CD4-positive, alpha-beta T cell treated with Interleukin-17A for 4 hours (primary cell): ENCODE results near the gene MAP4K5.

ENCODE experiments used
- DNase-seq: peaks from one replicate; pipeline ENCODE4 v3.0.0-alpha.2; 2020; ENCODE audit warnings: mixed read lengths

Gene MAP4K5

DNA sequence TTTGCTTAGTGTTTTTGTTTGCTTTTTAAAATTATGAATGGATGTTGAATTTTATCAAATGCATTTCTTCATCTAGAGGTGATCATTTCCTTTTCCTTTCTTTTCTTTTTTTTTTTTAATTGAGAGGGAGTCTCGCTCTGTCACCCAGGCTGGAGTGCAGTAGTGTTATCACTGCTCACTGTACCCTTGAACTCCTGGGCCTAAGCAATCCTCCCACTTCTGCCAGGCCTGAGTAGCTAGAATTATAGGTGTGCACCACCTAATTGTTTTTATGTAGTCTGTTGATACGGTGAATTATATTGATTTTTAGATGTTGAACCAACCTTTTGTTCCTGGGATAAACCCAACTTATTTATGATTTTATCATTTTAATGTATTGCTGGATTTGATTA lies 134.2 kb downstream of the MAP4K5 start:
- no peak for DNase-seq

DNA sequence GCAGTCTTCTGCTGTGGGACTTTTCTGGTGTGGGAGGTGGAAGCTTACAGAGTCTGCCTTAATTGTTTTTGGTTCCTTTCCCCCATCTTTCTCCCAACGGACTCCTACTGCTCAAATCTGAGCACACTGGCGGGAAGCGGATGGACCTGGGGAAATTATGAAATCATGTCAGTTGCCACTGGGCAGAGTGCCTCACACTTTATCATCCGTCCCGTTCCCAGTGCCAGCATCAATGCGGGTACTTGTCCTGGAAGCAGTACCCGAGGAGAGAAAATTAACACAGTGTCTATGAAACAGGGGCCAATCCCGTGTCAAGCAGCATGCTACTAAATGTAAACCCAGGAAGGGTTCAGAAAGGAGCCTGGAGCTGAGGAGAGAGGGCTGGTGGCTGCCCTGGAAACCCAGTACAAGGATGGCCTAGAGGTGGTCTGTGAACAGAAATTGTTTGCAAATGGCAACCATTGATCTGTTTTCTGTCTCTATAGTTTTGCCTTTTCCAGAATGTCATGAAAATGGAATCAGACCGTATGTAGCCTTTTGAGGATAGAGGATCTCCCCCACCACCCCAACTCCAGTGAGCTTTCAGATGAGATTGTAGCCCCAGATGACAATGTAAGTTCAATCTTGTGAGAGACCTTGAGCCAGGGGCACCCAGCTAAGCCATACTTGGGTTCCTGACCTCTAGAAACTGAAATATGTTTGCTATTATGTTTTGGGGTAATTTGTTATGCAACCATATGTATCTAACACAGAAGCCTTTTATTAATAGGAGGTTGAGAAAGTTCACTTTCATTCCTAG lies 134.8 kb downstream of the MAP4K5 start:
- no peak for DNase-seq

DNA sequence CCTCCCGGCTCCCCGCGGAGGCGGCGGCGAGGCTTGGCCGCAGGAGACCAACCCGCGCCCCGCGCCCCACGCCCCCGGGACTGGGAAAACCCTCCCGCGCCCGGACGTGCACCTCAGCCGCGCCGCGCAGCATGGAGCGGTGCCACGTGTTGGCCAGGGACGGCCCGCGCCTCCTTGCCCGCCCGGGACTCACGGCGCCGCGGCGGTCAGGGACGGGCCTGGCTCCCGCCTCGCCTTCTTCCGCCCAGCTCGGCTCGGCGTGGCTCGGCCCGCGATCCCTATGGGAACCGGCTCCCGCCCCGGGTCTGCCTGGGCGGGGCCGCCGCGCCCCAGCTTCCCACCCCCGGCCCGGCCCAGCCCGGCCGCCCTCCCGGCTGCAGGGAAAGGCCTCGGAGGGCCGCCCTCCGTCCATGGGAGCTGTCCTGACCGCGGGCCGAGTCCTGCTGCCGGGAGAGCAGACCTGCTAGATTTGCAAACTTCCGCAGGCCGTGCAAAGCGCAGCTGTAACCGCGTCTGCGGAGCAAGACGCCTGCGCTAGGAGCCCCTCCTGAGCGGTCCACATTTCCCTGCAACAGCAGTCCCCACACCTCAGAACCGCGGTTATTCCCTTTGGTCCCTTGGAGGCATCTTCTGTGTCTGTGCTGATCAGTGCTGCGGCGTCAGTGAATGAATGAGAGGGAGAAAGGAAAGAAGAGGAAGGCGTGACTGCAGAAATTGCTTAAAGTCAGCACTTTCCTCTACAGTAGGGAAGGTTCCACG lies 135.6 kb downstream of the MAP4K5 start, which contains the start of gene CDKL1:
Gene CDKL1, minus strand, starts transcription at position 251 of the 759 bp plus-strand sequence. CDS start 1,013 bp downstream, outside the sequence.
- DNase-seq = peak; percentile 50

DNA sequence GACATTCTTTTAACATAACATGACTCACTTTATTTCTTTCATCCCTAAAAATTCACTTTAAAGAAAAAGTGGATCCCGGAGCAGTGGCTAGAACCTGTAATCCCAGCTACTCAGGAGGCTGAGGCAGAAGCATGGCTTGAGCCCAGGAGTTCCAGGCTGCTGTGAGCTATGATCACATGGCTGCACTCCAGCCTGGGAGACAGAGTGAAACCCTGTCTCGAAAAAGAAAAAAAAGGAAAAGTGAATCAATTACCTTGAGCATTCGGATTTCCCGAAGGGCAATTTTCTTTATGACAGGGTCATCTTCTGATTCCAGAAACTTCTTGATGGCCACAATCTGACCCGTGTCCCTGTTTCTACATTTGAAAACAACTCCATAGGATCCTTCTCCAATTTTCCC lies 136.9 kb downstream of the MAP4K5 start:
- no peak for DNase-seq

DNA sequence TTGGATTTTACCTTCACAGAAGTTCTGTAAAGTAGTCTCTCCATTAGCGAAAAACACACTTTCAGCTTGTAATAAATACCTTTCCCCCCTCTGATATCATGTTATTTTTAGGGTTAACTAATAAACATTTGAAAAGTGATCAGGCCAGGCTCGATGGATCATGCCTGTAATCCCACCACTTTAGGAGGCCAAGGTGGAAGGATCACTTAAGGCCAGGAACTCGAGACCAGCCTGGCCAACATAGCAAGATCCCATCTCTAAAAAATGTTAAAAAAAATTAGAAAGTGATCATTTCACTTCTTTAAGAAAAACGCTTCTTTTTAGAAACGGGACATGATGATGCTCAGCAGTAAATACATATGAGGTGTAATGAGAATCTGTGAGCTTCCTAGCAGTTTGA lies 137.7 kb downstream of the MAP4K5 start:
- DNase-seq = no peak

DNA sequence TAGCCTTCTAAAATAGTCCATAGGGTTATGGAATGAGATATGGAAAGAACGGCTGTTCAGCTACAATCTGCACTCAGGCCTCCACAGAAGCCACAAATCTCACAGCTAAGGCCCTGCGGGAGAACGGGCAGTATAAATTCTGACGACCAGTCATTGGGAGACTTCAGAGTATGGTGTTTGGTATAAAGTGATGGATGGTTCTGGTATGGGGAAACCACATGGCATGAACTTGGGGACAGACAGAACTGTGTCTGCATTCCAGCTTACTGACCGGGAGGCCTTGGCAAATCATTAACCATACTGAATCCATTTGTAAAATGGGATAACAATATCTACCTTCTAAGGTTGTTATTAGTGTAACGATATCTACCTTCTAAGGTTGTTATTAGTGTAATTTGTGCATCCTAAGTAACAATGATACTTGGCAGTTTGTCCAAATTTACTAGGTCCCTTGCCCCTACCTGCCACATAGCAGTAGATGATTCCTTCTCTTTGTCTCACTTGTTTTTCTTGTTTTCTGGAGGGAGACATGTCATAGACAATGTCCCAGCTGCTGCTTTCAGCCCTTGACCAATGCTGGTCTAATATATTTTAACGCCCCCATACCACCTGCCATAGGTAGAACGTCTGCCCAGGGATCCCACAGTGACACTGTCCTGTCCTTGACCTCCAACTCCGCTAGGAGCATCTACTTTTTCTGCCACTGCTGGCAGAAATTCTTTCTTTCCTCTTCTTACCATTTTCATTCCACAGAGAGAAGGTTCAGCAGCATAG lies 142.5 kb downstream of the MAP4K5 start:
- no peak for DNase-seq

DNA sequence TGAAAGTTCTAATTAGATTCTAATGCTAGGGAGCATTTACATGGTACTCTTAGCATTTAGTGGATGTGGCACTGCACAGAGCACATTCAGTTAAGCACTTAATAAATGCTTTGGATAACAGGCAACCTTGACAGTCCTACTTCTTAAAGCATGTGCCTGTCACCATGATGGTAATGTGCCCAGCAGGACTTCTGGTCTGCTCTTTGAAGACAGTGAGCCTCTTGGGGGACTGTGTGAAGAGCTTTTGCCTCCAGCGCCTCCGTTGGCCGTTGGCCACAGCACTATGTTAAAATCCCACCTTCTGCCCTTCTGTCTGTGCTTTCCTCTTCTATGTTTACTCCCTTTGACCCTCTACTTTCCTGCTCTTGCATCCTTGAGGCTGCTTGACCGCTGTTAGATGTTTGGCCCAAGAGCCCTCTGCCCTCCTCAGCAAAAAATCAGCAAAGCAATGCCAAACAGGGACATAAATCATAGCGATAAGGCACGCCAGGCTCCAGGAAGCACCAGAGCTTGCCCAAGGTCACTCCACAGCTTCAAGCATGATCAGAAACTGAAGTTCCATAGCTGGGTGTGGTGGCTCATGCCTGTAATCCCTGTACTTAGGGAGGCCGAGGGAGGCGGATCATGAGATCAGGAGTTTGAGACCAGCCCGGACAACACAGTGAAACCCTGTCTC lies 144.0 kb downstream of the MAP4K5 start:
- DNase-seq = no peak

DNA sequence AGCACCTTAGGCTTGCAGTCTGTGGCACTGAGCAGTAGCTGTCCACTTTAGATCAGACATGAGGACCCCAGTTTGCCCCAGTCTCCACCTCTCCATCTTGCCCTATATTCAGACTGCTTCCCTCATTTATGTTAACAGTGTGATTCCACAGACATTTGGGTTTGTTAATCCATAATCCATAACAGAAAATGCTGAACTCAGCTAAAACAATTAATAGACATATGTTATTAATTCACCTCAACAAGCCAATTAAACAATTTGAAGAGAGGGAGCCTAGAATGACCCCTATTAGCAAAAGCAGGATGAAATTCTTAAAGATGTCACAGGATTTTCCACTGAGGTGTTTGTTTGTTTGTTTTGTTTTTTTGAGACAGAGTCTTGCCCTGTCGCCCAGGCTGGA lies 144.8 kb downstream of the MAP4K5 start:
- DNase-seq = no peak

DNA sequence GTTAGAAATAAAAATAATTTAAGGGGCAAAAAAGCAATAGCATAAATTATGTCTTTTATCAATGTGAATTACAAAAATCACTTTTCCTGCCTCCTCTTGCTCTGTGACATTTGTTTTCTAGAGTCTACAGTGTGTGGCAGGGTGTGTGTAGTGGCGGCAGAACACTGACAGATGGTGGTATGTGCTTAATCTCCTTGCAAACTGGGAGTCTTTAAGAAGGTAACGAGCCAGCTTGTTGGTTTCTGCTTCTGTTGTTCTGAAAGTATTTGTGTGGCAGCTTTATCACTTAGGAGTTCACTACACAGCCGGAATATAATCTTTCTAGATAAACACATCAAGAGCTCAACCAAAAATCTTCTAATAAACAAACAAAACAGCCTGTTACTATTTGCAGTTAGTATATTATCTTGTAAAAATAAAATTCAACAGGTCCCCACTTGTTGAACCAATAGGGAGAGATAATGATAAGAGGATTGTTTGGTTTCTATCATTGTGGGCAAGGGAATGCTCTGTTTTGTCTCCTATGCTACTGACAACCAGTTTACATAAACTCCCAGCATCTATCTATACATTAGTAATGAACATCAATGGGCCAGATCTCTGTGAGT lies 148.6 kb downstream of the MAP4K5 start:
- DNase-seq = no peak

DNA sequence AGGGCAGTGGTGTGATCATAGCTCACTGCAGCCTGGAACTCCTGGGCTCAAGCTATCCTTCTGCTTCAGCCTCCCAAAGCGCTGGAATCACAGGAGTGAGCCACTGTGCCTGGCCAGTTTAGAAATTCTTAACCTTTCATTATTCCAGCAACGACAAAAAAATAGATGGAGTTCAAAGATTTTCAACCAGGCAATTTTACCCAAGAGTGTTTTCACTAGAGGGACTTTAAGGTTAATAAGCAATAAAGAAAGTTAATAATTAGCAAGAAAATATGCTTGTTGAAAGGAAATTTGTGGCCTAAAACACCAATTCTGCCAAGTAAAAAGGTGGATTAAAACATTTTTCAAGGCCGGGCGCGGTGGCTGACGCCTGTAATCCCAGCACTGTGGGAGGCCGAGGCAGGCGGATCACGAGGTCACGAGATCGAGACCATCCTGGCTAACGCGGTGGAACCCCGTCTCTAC lies 150.5 kb downstream of the MAP4K5 start:
- DNase-seq = no peak

DNA sequence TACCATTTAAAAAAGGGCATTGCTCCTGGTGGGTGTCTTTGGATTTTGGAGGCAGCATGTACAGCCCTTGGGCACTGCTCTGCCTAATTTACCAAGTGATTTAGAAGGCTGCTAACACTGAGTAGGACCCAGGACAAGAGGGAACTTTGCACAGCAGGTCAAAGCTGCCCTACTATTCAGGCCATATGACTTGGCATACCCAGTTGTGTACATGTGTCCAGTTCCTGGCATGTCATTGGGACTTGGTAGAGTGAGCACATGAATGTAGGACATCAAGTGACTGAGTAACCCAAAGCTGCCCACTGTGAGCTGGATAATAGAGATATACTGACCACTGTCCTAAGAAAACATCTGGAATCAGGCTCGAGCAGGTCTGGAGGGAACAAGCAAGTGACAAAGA lies 151.4 kb downstream of the MAP4K5 start:
- DNase-seq = no peak

DNA sequence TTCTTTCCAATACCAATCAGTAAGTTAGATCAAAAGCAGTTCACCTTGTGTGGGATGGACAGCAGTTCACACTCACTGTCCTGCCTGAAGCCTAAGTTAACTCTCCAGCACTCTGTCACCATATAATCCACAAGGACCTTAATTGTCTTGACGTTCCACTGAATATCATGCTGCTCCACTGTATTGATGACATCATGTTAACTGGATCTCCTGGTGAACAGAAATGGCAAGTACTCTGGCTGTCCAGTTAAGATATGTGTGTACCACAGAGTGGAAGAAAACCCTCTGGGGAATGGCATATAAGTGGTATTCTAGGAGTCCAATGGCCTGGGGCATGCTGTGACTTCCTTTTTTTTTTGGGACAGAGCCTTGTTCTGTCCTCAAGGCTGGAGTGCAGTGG lies 151.9 kb downstream of the MAP4K5 start:
- no peak for DNase-seq

DNA sequence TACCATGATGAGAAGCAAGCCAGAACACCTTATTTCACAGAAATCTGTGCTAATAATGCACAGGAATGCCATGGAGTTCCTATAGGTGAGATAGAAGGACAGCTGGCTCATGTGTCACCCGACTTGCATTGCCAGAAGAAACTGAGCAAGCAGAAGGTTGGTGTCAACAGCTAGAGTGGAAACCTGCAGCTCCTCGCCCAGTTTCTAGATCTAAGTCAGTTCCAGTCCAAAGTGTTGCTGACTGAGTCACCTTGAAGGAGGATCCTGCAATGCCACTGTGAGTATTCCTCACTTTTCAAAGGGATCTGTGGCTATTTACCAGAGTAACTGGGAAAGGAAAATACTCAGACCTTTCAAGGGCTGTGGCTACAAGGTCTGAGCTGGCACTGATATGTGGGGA lies 152.8 kb downstream of the MAP4K5 start:
- no peak for DNase-seq

DNA sequence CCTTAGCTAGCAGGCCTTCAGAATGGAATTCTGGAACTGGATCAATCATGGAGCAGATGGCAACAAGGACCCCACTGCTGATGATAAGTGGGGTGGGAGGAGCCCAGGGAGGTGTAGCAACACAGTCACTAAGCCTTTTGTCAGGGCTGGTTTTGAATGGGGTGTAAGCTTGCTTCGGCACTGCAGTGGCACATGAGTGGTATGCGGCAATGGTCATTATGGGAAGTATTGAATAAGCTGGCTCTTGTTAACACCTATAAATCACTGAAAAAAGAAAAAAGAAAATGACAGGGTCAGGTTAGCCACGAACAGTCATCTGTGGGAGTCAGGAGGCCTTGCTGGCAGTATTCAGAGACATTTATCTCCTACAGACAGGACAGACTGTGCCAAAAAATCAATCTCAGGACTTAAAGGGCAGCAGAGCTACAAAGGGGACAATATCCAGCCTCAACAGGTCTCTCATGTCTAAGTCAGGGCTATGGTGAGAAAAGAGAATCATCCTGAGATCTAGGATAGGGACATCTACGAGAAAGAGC lies 154.8 kb downstream of the MAP4K5 start:
- no peak for DNase-seq

DNA sequence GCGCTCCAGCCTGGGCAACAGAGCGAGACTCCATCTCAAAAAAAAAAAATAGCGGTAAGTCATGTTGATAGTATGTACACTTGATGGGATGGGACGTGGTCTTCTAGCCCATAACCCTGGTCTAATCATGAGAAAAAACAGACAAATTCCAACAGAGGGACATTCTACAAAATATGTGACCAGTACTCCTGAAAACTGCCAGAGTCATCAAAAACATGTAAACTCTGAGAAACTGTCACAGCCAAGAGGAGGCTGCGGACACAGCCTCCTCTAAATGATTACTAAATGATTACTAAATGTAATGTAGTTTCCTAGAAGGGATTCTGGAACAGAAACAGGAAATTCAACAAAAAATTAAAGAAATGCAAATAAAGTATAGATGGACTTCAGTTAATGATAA lies 156.6 kb downstream of the MAP4K5 start:
- DNase-seq = no peak

DNA sequence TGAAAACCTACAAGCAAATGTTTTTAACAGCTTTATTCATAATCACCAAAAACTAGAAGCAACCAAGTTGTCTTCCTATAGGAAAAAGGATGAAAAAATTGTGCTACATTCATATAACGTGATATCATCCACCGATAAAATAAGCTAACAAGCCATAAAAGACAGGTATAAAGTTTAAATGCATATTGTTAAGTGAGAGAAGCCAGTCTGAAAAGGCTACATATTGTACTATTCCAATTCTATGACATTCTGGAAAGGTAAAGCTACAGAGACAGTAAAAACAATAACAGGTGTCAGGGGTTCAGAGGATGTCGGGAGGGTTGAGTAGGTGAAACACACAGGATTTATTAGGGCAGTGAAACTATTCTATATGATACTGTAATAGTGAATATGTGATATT lies 158.4 kb downstream of the MAP4K5 start:
- DNase-seq = no peak

DNA sequence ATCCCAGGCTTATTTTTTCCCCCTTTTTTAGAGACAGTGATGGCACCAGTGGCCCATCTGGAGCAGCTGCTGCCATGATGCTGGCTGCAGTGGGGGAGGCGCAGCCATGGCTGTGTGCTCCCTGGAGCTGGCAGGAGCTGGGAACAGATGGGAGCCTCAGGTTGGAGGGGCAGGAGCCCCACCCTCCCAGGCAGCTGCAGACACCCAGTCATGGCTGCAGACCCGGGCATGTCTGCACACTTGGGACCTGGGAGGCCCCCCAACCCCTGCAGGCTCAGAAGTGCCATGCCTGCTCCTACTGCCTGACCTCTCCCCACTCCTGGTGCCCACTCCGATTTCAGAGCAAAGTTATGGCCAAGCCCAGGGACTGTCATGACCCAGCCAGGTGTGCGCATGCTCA lies 160.8 kb downstream of the MAP4K5 start:
- DNase-seq = no peak
